ENCODE measurements around the gene MEGF8.

The MEGF8 gene, protein sequence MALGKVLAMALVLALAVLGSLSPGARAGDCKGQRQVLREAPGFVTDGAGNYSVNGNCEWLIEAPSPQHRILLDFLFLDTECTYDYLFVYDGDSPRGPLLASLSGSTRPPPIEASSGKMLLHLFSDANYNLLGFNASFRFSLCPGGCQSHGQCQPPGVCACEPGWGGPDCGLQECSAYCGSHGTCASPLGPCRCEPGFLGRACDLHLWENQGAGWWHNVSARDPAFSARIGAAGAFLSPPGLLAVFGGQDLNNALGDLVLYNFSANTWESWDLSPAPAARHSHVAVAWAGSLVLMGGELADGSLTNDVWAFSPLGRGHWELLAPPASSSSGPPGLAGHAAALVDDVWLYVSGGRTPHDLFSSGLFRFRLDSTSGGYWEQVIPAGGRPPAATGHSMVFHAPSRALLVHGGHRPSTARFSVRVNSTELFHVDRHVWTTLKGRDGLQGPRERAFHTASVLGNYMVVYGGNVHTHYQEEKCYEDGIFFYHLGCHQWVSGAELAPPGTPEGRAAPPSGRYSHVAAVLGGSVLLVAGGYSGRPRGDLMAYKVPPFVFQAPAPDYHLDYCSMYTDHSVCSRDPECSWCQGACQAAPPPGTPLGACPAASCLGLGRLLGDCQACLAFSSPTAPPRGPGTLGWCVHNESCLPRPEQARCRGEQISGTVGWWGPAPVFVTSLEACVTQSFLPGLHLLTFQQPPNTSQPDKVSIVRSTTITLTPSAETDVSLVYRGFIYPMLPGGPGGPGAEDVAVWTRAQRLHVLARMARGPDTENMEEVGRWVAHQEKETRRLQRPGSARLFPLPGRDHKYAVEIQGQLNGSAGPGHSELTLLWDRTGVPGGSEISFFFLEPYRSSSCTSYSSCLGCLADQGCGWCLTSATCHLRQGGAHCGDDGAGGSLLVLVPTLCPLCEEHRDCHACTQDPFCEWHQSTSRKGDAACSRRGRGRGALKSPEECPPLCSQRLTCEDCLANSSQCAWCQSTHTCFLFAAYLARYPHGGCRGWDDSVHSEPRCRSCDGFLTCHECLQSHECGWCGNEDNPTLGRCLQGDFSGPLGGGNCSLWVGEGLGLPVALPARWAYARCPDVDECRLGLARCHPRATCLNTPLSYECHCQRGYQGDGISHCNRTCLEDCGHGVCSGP (N-terminal part only)

DNA sequence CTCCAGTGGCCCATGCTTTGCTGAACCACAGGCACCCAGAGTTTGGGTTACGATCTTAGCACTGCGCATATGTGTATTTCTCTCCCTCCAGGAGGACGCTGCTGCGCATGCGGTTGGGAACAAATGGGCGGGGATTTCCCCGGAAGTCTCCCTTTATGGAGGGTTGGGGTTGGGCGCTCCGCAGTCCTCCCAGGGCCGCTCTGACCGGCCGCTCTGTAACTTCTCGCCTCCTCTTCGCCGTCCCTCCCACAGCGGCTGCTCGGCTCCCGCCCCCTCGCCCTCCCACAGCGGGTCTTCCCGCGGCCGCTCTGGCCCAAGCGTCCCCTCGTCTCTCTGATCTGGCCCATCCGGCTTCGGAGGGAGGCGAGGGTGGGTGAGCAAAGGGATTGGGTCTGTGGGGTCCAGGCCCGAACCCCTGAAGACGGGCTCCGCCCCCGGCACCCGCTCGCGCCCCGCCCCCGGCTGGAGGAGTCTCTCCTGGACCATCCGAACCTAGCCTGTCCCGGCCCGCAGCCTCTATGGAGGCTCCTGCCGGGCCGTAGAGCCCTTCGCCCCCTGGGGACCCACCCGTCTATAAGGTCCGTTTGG is at the start of gene MEGF8:
TSS of gene MEGF8 (plus strand) at position 328 of the 588 bp plus-strand sequence. CDS start 609 bp downstream, outside the sequence.
- Mint-ChIP-seq H3K36me3 (ENCODE audit: low read depth) (peaks cover 5% of the 10 kb centered on the region), H3K27ac (peak within 1 kb of the TSS; percentile 61), H3K4me1 (ENCODE audit: low read depth) (peaks cover 13% of the 10 kb centered on the region), H3K4me3 (peak within 1 kb of the TSS; percentile 85), H3K9me3 (no peaks in the 10 kb centered on the region), H3K27me3 (ENCODE audit: low read depth) (peaks cover 35% of the 10 kb centered on the region)

GRCh38 chr19:42276284-42276683 is 49.2 kb upstream of the MEGF8 start:
- peaks cover 21% of the 10 kb centered on the region for H3K36me3 Mint-ChIP-seq (ENCODE audit: low read depth)
- no peaks in the 10 kb centered on the region for H3K9me3 Mint-ChIP-seq
- no peaks in the 10 kb centered on the region for H3K27me3 Mint-ChIP-seq (ENCODE audit: low read depth)
- H3K27ac Mint-ChIP-seq = peak overlapping the region; percentile 74
- H3K4me1 Mint-ChIP-seq (ENCODE audit: low read depth) = peaks cover 41% of the 10 kb centered on the region
- peak overlapping the region; percentile 50 for H3K4me3 Mint-ChIP-seq

DNA sequence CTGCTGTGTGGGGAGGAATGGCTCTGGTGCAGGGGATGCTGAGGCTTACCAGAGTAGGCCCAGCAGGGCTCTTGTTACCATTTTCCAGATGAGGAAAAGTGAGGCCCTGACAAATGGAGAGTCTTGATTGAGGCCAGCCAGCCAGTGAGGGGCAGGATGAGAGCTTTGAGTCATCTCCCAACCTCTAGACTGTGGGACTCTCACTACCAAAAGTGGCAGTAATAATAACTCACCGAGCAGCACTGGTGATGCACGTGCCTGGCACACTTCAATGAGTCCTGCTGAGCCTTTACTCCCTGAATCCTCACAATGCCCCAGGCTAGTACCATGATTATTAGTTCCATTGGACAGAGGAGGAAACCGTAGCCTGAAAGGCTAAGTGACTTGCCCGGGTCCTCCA is 48.6 kb upstream of the MEGF8 start:
- Mint-ChIP-seq H3K27me3 (ENCODE audit: low read depth) (no peaks in the 10 kb centered on the region), H3K9me3 (no peaks in the 10 kb centered on the region), H3K27ac (no peak overlapping the region)

DNA sequence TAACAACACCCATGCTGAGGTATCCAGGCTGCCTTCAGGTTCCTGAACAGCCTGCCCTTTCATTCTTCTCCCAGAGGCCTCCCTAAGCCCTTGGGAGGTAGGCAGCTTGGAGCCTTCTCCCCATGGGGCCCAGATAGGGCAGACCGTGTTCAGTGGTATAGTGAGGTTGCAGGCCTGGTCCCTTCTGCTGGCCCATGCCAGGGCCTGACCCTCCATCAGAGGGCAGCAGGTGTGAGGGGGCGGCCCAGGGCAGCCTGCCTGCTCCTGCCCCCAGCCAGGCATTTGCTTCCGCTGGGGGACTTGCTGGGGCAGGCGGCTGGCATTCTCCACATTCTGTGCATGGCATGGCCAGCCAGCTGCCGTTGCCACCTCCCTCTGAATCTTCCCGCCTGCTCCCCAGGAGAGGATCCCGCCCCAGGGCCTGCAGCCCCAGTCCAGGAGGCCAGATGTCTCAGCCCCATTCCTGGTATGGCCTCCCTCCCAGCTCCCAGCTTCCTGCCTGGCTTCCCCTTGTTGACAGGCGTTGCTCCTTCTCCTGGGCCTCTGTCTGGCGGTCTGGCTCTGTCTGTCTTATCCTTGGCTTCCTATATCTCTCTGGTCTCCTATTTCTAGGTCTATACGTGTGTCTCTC is 47.5 kb upstream of the MEGF8 start:
- Mint-ChIP-seq H3K4me3 (no peak overlapping the region), H3K27me3 (ENCODE audit: low read depth) (no peaks in the 10 kb centered on the region), H3K4me1 (ENCODE audit: low read depth) (peaks cover 48% of the 10 kb centered on the region), H3K27ac (no peak overlapping the region), H3K36me3 (ENCODE audit: low read depth) (peaks cover 21% of the 10 kb centered on the region), H3K9me3 (no peaks in the 10 kb centered on the region)

More for the DNA sequence above, 48.6 kb upstream of the MEGF8 start:
- Mint-ChIP-seq H3K4me3 (no peak overlapping the region), H3K36me3 (ENCODE audit: low read depth) (peaks cover 21% of the 10 kb centered on the region), H3K4me1 (ENCODE audit: low read depth) (peaks cover 42% of the 10 kb centered on the region)

- Mint-ChIP-seq H3K9me3 (no peaks in the 10 kb centered on the region), H3K27ac (peak overlapping the region; percentile 89), H3K4me1 (ENCODE audit: low read depth) (peaks cover 48% of the 10 kb centered on the region), H3K27me3 (ENCODE audit: low read depth) (no peaks in the 10 kb centered on the region), H3K4me3 (peak overlapping the region; percentile 87), H3K36me3 (ENCODE audit: low read depth) (peaks cover 19% of the 10 kb centered on the region)
Measured at GRCh38 chr19:42278452-42279154, 46.8 kb upstream of the MEGF8 start.

DNA sequence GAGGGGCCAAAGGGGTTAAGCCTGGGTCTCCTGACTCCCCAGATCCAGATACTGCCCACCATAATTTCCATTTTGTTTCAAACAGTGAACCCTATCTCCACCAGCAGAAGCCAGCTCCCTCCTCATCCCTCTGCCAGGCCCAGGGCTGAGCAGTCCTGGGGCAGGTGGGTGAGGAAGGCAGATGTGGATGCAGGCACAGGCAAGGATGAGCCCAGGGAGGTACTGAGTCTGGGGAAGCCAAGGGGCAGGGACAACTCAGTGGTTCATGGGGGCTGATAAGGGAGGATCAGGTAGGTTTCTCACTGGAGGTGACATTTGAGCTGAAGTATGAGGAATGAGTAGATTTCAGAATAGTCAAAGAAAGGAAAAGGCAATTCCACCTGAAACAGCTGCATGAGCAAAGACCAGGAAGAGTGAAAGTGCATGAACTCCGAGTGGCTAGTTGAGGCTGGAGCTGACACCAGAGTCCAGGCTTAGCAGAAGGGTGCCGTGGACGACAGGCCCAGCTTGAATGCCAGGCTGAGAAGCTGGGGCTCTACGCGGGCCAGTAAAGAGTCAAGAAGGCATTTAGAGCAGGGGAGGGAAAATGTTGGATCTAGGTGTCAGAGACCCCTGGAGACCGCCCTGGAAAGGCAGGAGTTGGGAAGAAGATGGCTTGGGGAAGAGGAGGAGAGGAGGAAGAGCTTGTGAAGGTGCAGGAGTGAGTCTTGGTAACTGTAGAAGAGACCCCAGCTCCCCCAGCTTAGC is 46.1 kb upstream of the MEGF8 start:
- Mint-ChIP-seq H3K9me3 (no peaks in the 10 kb centered on the region), H3K36me3 (ENCODE audit: low read depth) (peaks cover 18% of the 10 kb centered on the region), H3K27ac (peak overlapping the region; percentile 89), H3K4me1 (ENCODE audit: low read depth) (peaks cover 48% of the 10 kb centered on the region), H3K27me3 (ENCODE audit: low read depth) (no peaks in the 10 kb centered on the region), H3K4me3 (peak overlapping the region; percentile 87)

GRCh38 chr19:42279902-42280814 is 45.3 kb upstream of the MEGF8 start:
- Mint-ChIP-seq H3K9me3 (no peaks in the 10 kb centered on the region), H3K27ac (peak overlapping the region; percentile 89), H3K4me1 (ENCODE audit: low read depth) (peaks cover 46% of the 10 kb centered on the region), H3K27me3 (ENCODE audit: low read depth) (no peaks in the 10 kb centered on the region), H3K36me3 (ENCODE audit: low read depth) (peaks cover 12% of the 10 kb centered on the region), H3K4me3 (peak overlapping the region; percentile 87)

DNA sequence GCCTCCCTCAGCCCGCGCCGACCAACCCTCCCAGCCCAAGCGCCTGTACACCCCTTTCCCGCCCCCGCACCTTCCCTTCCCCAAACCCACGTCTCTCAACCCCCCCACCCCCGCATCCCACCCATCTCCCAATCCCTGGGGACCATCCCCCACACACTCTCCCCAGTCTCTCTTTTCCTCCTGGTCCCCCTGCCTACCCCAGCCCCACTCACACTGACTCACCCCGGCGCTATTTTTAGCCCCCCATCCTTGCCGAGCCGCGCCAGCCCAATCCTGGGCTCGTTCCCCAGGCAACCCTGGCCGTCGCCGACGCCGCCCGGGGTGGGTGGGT is 44.7 kb upstream of the MEGF8 start:
- peaks cover 9% of the 10 kb centered on the region for H3K36me3 Mint-ChIP-seq (ENCODE audit: low read depth)
- no peaks in the 10 kb centered on the region for H3K9me3 Mint-ChIP-seq
- no peak overlapping the region for H3K27ac Mint-ChIP-seq
- no peaks in the 10 kb centered on the region for H3K27me3 Mint-ChIP-seq (ENCODE audit: low read depth)
- H3K4me1 Mint-ChIP-seq (ENCODE audit: low read depth) = peaks cover 47% of the 10 kb centered on the region
- H3K4me3 Mint-ChIP-seq = peak overlapping the region; percentile 83

DNA sequence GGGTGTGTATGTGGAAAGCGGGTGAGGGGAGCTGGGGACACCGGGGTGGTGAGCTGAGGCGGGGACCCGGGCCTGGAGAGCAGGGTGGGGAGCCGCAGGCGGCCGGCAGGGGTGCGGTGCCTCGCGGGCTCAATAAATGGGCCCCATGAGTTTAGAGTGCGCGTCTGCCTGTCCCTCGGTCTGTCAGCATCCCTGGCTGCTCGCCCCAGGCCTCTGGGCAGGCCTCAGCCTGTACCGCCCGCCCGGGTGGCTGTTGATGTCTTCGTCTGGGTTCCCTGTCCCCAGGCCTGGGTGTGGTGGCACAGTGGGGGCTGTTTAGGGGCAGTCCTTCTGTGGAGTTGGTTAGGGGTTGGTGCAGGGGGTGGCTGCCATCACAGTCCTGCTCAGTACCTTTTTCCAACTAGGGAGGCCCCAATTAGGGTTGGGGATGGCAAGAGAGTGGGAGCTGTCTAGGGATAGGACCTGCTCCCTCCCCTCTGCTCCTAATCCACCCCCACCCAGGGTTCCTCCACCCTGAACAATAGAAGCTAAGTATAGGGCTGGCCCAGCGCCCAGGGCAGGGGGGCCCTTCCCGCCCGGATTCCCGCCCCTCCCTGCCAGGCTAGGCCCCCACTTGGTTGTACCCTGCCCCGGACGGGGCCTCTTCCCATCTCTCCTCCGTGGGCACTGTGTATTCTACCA is 44.1 kb upstream of the MEGF8 start:
- H3K9me3 Mint-ChIP-seq = no peaks in the 10 kb centered on the region
- H3K27me3 Mint-ChIP-seq (ENCODE audit: low read depth) = no peaks in the 10 kb centered on the region
- H3K36me3 Mint-ChIP-seq (ENCODE audit: low read depth) = peaks cover 5% of the 10 kb centered on the region
- peaks cover 47% of the 10 kb centered on the region for H3K4me1 Mint-ChIP-seq (ENCODE audit: low read depth)
- H3K4me3 Mint-ChIP-seq = peak overlapping the region; percentile 83
- H3K27ac Mint-ChIP-seq = peak overlapping the region; percentile 82

GRCh38 chr19:42281827-42282762 is 43.3 kb upstream of the MEGF8 start:
- peaks cover 41% of the 10 kb centered on the region for H3K4me1 Mint-ChIP-seq (ENCODE audit: low read depth)
- H3K9me3 Mint-ChIP-seq = no peaks in the 10 kb centered on the region
- no peak overlapping the region for H3K27ac Mint-ChIP-seq
- peak overlapping the region; percentile 83 for H3K4me3 Mint-ChIP-seq
- peaks cover 2% of the 10 kb centered on the region for H3K36me3 Mint-ChIP-seq (ENCODE audit: low read depth)
- no peaks in the 10 kb centered on the region for H3K27me3 Mint-ChIP-seq (ENCODE audit: low read depth)

GRCh38 chr19:42282819-42283187 is 42.6 kb upstream of the MEGF8 start:
- Mint-ChIP-seq H3K27me3 (ENCODE audit: low read depth) (no peaks in the 10 kb centered on the region), H3K36me3 (ENCODE audit: low read depth) (peaks cover 6% of the 10 kb centered on the region), H3K27ac (no peak overlapping the region), H3K4me1 (ENCODE audit: low read depth) (peaks cover 39% of the 10 kb centered on the region), H3K9me3 (no peaks in the 10 kb centered on the region), H3K4me3 (peak overlapping the region; percentile 83)
